K562 (cell line): Measurements from ENCODE around the gene BMP6. TPM values are rescaled to one million over a fixed set of nuclear protein-coding genes. Genes with fewer than 3 reads are reported as not detected.

Experiments
- ATAC-seq: fragments of 200-7000 bp; cut with Tn5 transposase; 3 replicates; pipeline ENCODE4 v1.9.1; 2020; ENCODE audit warnings: moderate library complexity
- BruUV-seq: library from RNA; stranded (reverse); fragments of 400-500 nt; replicated peaks from 2 replicates; lab custom pipeline; 2021; lab: Mats Ljungman, UMichigan
- CTCF ChIA-PET: fragments of 300-600 bp; formaldehyde crosslinking; extraction: SDS; loops from one replicate; lab custom pipeline; 2021; ENCODE audit warnings: low intra/inter-chr PET ratio; lab: Yijun Ruan, JAX
- POLR2A ChIA-PET: fragments of 300-600, 350-650 bp; sonication (Branson Sonifier 250); formaldehyde crosslinking; extraction: SDS; loops from one replicate; lab custom pipeline; 2021; ENCODE audit warnings: antibody characterized with exemption, inconsistent platforms; lab: Yijun Ruan, JAX
- DNase-seq, 4 experiments: peaks; one replicate each; pipeline versions ENCODE4 v3.0.0 to v3.0.0-alpha.2; 2011 to 2018; ENCODE audit warnings: low spot score in 3 of 4, mixed read lengths in 3 of 4; ENCODE audit errors: extremely low read depth in 1 of 4
- FAIRE-seq: peaks from 2 replicates; lab custom pipeline; 2011; peaks lifted over from hg19 to GRCh38; lab: Jason Lieb, UNC
- H2AFZ ChIP-seq: 2 replicates; pipeline ENCODE4 v1.6.0; 2011; ENCODE audit warnings: low read depth, low read length, control low read depth, inconsistent platforms
- H3K27ac ChIP-seq: fragments of 200-600 bp; 3 replicates; pipeline ENCODE4 v1.8.0; 2011; ENCODE audit warnings: low read depth, mild to moderate bottlenecking, control low read depth, inconsistent platforms, low read length, moderate library complexity, mixed read lengths; ENCODE audit errors: extremely low read depth
- H3K27me3 ChIP-seq, 2 experiments: fragments of 300-600 bp in 1 of 2; 2 replicates in 1 of 2; 3 replicates in 1 of 2; pipeline versions ENCODE4 v1.6.0 to v1.8.0; 2011; ENCODE audit warnings: inconsistent platforms in 2 of 2, low read length in 2 of 2, mild to moderate bottlenecking in 1 of 2, mixed read lengths in 1 of 2, moderate library complexity in 1 of 2; ENCODE audit not compliant: control insufficient read depth in 2 of 2, insufficient read depth in 2 of 2
- H3K36me3 ChIP-seq: fragments of 300-600 bp; 3 replicates; pipeline ENCODE4 v1.8.0; 2011; ENCODE audit warnings: mild to moderate bottlenecking, low read length, inconsistent platforms; ENCODE audit not compliant: control insufficient read depth, insufficient read depth
- H3K4me1 ChIP-seq, 2 experiments: fragments of 200-600 bp in 1 of 2; replicated peaks in 1 of 2; 2 replicates in 1 of 2; 3 replicates in 1 of 2; pipeline versions ENCODE4 v1.5.1 to v1.8.0; 2011; ENCODE audit warnings: inconsistent platforms in 2 of 2, low read length in 2 of 2, mild to moderate bottlenecking in 1 of 2, mixed read lengths in 1 of 2, moderate library complexity in 1 of 2; ENCODE audit not compliant: control insufficient read depth in 2 of 2, insufficient read depth in 2 of 2
- H3K4me2 ChIP-seq: 2 replicates; pipeline ENCODE4 v1.6.1; 2011; ENCODE audit warnings: low read length, control low read depth, inconsistent platforms, mixed read lengths; ENCODE audit not compliant: insufficient read depth
- H3K4me3 ChIP-seq: fragments of 200-600 bp; sonication (generic), shearing (Covaris generic); 2 replicates; pipeline ENCODE4 v1.5.1; 2016; ENCODE audit warnings: control low read depth, inconsistent platforms
- H3K79me2 ChIP-seq: fragments of 200-600 bp; 3 replicates; pipeline ENCODE4 v1.8.0; 2011; ENCODE audit warnings: low read length, inconsistent platforms; ENCODE audit not compliant: control insufficient read depth, insufficient read depth
- H3K9ac ChIP-seq, 2 experiments: 2 replicates each; pipeline versions ENCODE4 v1.6.0 to v1.6.1; 2011; ENCODE audit warnings: low read depth in 2 of 2, low read length in 2 of 2, control low read depth in 1 of 2, inconsistent platforms in 1 of 2, mild to moderate bottlenecking in 1 of 2, mixed read lengths in 1 of 2; ENCODE audit not compliant: insufficient read depth in 1 of 2
- H3K9me1 ChIP-seq: one replicate; pipeline ENCODE4 v1.6.0; 2011; ENCODE audit warnings: inconsistent platforms, mild to moderate bottlenecking, low read length, moderate library complexity; ENCODE audit not compliant: control insufficient read depth, insufficient read depth
- H3K9me3 ChIP-seq: replicated peaks from 2 replicates; pipeline ENCODE4 v1.5.1; 2011; ENCODE audit warnings: low read depth, low read length, inconsistent platforms; ENCODE audit not compliant: control insufficient read depth, insufficient read depth
- H4K20me1 ChIP-seq: replicated peaks from 2 replicates; pipeline ENCODE4 v1.6.1; 2011; ENCODE audit warnings: low read length, inconsistent platforms, mixed read lengths; ENCODE audit not compliant: control insufficient read depth, insufficient read depth
- PHF8 ChIP-seq: fragments of 200-600 bp; sonication (generic); IDR thresholded peaks from 2 replicates; pipeline ENCODE4 v1.6.1; 2012; ENCODE audit warnings: mixed run types, mild to moderate bottlenecking, inconsistent platforms, low read length, moderate library complexity, borderline replicate concordance
- POLR2AphosphoS5 ChIP-seq: IDR thresholded peaks from 2 replicates; pipeline ENCODE4 v1.6.1; 2011; ENCODE audit warnings: mild to moderate bottlenecking, low read depth, low read length, moderate library complexity; ENCODE audit not compliant: control insufficient read depth, insufficient read depth
- POLR2B ChIP-seq: fragments of 450-650 bp; IDR thresholded peaks from 2 replicates; pipeline ENCODE4 v1.6.1; 2018; ENCODE audit warnings: low read depth; ENCODE audit not compliant: partially characterized antibody
- POLR2G ChIP-seq: fragments of 200-400 bp; formaldehyde crosslinking; IDR thresholded peaks from 2 replicates; pipeline ENCODE4 v1.6.1; 2017; ENCODE audit warnings: low read depth, mild to moderate bottlenecking, antibody characterized with exemption, low read length, moderate library complexity
- ZNF239 ChIP-seq: fragments of 250-450 bp; sonication (Bioruptor Pico); IDR thresholded peaks from 2 replicates; pipeline ENCODE4 v1.4.0; 2020; ENCODE audit warnings: mild to moderate bottlenecking
- WGBS: fragments of 100-300 bp; shearing (Covaris generic); methylation state at CpG from one replicate; pipeline ENCODE4 v1.1.6; 2016; ENCODE audit warnings: low coverage, mixed read lengths; ENCODE audit not compliant: insufficient coverage; ENCODE audit errors: missing lambda C conversion rate; 5-methylcytosine and 5-hydroxymethylcytosine counted together
- in situ Hi-C: fragments of 300-500 bp; cut with MboI; formaldehyde crosslinking; loops from 4 replicates; pipeline ENCODE4 v1.15.0; 2018; ENCODE audit warnings: inconsistent platforms, mixed read lengths
- intact Hi-C: fragments of 100-400 bp; cut with micrococcal nuclease; formaldehyde crosslinking; loops from 2 replicates; pipeline ENCODE4 v1.14.2; 2022
- polyA plus RNA-seq, 8 experiments: library from polyadenylated mRNA; depleted of rRNA in 4 of 8; stranded (reverse) in 5 of 8; unstranded in 3 of 8; fragments of >200 nt; fragmentation: Nextera tagmentation in 2 of 8; fragmentation: Illumina TruSeq in 1 of 8; extraction: Ambion mirVana in 2 of 8; extraction: Trizol in 1 of 8; gene quantifications; 2 replicates each; pipeline versions ENCODE4 v1.2.1 to v1.2.3, GENCODE V29; 2011 to 2014; ENCODE audit warnings: inconsistent platforms in 1 of 8, missing spikeins in 1 of 8
- total RNA-seq, 7 experiments: library from RNA; depleted of rRNA in 6 of 7; stranded (reverse); fragments of >200 nt in 6 of 7; fragmentation: Illumina TruSeq in 2 of 7; extraction: Trizol in 2 of 7; gene quantifications; 2 replicates each; pipeline versions ENCODE4 v1.2.1 to v1.2.3, GENCODE V29; 2011 to 2021; ENCODE audit warnings: low replicate concordance in 1 of 7

BMP6 gene
- total and polyA plus RNA-seq, 9 of the 15 experiments (the other 6 are each of a cell fraction or from before 2014, with no cell fraction given) = 0.01 to 0.13 (median 0.06) TPM; not detected in 3

DNA sequence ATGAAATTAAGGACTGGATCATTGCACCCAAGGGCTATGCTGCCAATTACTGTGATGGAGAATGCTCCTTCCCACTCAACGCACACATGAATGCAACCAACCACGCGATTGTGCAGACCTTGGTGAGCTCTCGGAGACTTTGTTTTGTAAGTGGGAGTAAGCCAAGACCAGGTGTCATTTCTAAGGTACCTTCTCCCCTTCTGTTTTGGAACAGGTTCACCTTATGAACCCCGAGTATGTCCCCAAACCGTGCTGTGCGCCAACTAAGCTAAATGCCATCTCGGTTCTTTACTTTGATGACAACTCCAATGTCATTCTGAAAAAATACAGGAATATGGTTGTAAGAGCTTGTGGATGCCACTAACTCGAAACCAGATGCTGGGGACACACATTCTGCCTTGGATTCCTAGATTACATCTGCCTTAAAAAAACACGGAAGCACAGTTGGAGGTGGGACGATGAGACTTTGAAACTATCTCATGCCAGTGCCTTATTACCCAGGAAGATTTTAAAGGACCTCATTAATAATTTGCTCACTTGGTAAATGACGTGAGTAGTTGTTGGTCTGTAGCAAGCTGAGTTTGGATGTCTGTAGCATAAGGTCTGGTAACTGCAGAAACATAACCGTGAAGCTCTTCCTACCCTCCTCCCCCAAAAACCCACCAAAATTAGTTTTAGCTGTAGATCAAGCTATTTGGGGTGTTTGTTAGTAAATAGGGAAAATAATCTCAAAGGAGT, 154.2 kb downstream of the BMP6 start:
- H3K4me3 ChIP-seq = no peak overlapping the region
- no peaks in the 10 kb centered on the region for H3K79me2 ChIP-seq
- DNase-seq (no peak), ATAC-seq (no peak), FAIRE-seq (no peak)
- no peak overlapping the region for H2AFZ ChIP-seq
- in situ Hi-C loops = no loop called here
- intact Hi-C loops = no loop called here
- no peaks in the 10 kb centered on the region for H3K4me1 ChIP-seq
- H3K9me1 ChIP-seq = peaks cover 3% of the 10 kb centered on the region
- H3K36me3 ChIP-seq = peaks cover 46% of the 10 kb centered on the region
- H4K20me1 ChIP-seq = peaks cover 2% of the 10 kb centered on the region; the same call in 1 of the 2 replicates
- no peak overlapping the region for H3K27ac ChIP-seq
- WGBS = 77% methylated on average over 13 of the region's 13 CpGs
- BruUV-seq = no TSS peak
- no peaks in the 10 kb centered on the region; a peak in 1 of 5 replicates for H3K27me3 ChIP-seq
- no peak overlapping the region for H3K4me2 ChIP-seq
- H3K9ac ChIP-seq = no peak overlapping the region
- CTCF ChIA-PET = no interaction called here
- TF ChIP-seq POLR2G (peak; percentile 22; the same call in 1 of the 2 replicates), POLR2B (peak; percentile 34), PHF8 (0 out of 2 replicates have a peak, but pooled peaks have one; percentile 9), ZNF239 (CRISPR knock-in tag) (no peak), POLR2AphosphoS5 (0 out of 2 replicates have a peak, but pooled peaks have one; percentile 9)
- TF ChIP-seq, all 486 proteins: peak for 4
- H3K9me3 ChIP-seq = no peaks in the 10 kb centered on the region
- POLR2A ChIA-PET = interaction anchor here (0.7 to 4.0 kb wide), 5 partner anchors 8 to 71 kb away, joined by 3 to 12 read pairs (median 7); no protein-coding TSS in a partner anchor
